SU-DHL-6 (cell line): ENCODE results near the gene CEACAM20.

Experiments used
- CTCF ChIP-seq: fragments of 200-600 bp; sonication (generic); IDR thresholded peaks from one replicate; pipeline ENCODE4 v1.5.1; 2017; ENCODE audit warnings: antibody characterized with exemption, mild to moderate bottlenecking, low read length, moderate library complexity; ENCODE audit not compliant: insufficient read depth, poor library complexity, severe bottlenecking
- EZH2phosphoT487 ChIP-seq: fragments of 200-600 bp; sonication (generic), shearing (Covaris generic); conservative IDR thresholded peaks from 2 replicates; pipeline ENCODE4 v1.6.1; 2018; ENCODE audit warnings: mild to moderate bottlenecking, antibody characterized with exemption, low read length, moderate library complexity, mixed read lengths

GRCh38 chr19:44512326-44513298 is 16.9 kb downstream of the CEACAM20 start:
- TF ChIP-seq CTCF = peak; percentile 38
- TF ChIP-seq EZH2phosphoT487 = no peak
